ENCODE results near the gene PTPRM. TPM values are rescaled to one million over a fixed set of nuclear protein-coding genes. Genes with fewer than 3 reads are reported as not detected.

PTPRM gene
- total RNA-seq, 1 experiment from 2014 or later: 14.5 TPM

DNA sequence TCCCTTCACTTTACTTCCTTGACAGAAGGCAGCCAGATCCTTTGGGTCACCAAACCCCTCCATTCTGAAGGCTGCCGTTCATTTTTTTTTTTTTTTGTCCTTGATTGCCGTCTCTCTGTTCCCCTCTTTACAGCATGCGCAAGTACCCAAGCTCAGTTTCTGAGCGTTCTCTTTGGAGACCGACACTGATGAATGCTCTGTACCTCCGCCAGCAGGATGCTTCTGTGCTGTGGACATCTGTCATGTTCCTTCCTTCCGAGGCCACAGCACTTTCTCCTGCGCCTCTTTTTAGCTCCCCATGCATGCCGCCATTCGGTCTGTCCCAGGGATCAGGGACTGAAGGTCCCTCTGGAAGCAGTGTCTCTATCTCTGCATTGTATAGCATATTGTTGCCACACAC, 763.5 kb downstream of the PTPRM start:
- intact Hi-C loops (cut with micrococcal nuclease): no loop called here
- CTCF ChIA-PET: no interaction called here
- Histone ChIP-seq H3K4me1 (ENCODE audit: control insufficient read depth in 1 of 2, insufficient read depth in 2 of 2, low read length in 2 of 2) (no peaks in the 10 kb centered on the region; a peak in 1 of 4 replicates), H4K20me1 (ENCODE audit: insufficient read depth) (no peaks in the 10 kb centered on the region), H3K9me2 (ENCODE audit: insufficient read depth) (no peaks in the 10 kb centered on the region), H3K9me3 (ENCODE audit: control insufficient read depth in 1 of 2, insufficient read depth in 1 of 2, low read depth in 1 of 2, low read length in 2 of 2) (no peaks in the 10 kb centered on the region), H3K79me2 (ENCODE audit: insufficient read depth, low read length) (no peaks in the 10 kb centered on the region), H3K9ac (ENCODE audit: low read length) (no peak overlapping the region), H3K36me3 (ENCODE audit: control insufficient read depth in 1 of 2, insufficient read depth in 2 of 2, low read length in 2 of 2) (no peaks in the 10 kb centered on the region; a peak in 1 of 4 replicates), H3K4me2 (ENCODE audit: low read length) (no peak overlapping the region), H3K27ac (ENCODE audit: low read depth, low read length) (no peak overlapping the region), H2AFZ (ENCODE audit: low read depth, low read length, poor library complexity, severe bottlenecking) (no peak overlapping the region), H3K4me3 (replicated peaks in 1 of 2; ENCODE audit: low read depth in 1 of 2, low read length in 2 of 2) (no peak overlapping the region), H3K27me3 (ENCODE audit: insufficient read depth, low read length) (no peaks in the 10 kb centered on the region; the same call in 1 of the 2 replicates)
- POLR2A ChIA-PET: no interaction called here
- ATAC-seq (no peak), DNase-seq (ENCODE audit: low read depth, low spot score) (no peak)
- BruUV-seq (replicated peaks): no TSS peak
- RAD21 ChIA-PET (ENCODE audit: low non-redundant PET in 1 of 2, low total read pairs in 2 of 2, uncharacterized antibody in 2 of 2, unreplicated experiment in 2 of 2): no interaction called here
- TF ChIP-seq POLR2AphosphoS5 (IDR thresholded peaks at IDR 0.05; ENCODE audit: low read depth, low read length) (no peak), SIN3A (IDR thresholded peaks at IDR 0.05; ENCODE audit: low read depth) (no peak), CEBPB (IDR thresholded peaks at IDR 0.05; ENCODE audit: low read depth) (no peak), EZH2phosphoT487 (IDR thresholded peaks at IDR 0.05; ENCODE audit: borderline replicate concordance) (no peak), YY1 (IDR thresholded peaks at IDR 0.05; ENCODE audit: extremely low read depth, insufficient replicate concordance, low read depth, low read length) (no peak), FOSL1 (IDR thresholded peaks at IDR 0.05; ENCODE audit: low read depth) (no peak), RAD21 (IDR thresholded peaks at IDR 0.05; ENCODE audit: low read depth) (no peak), EGR1 (IDR thresholded peaks at IDR 0.05; ENCODE audit: low read depth) (no peak), ELF1 (IDR thresholded peaks at IDR 0.05; ENCODE audit: borderline replicate concordance, low read depth) (no peak), TCF7L2 (IDR thresholded peaks at IDR 0.05; ENCODE audit: borderline replicate concordance, extremely low read depth, insufficient read depth, insufficient read length) (no peak), ZNF274 (IDR thresholded peaks at IDR 0.05; ENCODE audit: low read depth, low read length) (no peak)
- TF ChIP-seq, protein P1, sequence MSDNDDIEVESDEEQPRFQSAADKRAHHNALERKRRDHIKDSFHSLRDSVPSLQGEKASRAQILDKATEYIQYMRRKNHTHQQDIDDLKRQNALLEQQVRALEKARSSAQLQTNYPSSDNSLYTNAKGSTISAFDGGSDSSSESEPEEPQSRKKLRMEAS (IDR thresholded peaks at IDR 0.05): no peak
- TF ChIP-seq, protein P2, sequence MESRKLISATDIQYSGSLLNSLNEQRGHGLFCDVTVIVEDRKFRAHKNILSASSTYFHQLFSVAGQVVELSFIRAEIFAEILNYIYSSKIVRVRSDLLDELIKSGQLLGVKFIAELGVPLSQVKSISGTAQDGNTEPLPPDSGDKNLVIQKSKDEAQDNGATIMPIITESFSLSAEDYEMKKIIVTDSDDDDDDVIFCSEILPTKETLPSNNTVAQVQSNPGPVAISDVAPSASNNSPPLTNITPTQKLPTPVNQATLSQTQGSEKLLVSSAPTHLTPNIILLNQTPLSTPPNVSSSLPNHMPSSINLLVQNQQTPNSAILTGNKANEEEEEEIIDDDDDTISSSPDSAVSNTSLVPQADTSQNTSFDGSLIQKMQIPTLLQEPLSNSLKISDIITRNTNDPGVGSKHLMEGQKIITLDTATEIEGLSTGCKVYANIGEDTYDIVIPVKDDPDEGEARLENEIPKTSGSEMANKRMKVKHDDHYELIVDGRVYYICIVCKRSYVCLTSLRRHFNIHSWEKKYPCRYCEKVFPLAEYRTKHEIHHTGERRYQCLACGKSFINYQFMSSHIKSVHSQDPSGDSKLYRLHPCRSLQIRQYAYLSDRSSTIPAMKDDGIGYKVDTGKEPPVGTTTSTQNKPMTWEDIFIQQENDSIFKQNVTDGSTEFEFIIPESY (IDR thresholded peaks at IDR 0.05; ENCODE audit: extremely low read depth, insufficient replicate concordance, low read length): no peak
- TF ChIP-seq, protein P3, sequence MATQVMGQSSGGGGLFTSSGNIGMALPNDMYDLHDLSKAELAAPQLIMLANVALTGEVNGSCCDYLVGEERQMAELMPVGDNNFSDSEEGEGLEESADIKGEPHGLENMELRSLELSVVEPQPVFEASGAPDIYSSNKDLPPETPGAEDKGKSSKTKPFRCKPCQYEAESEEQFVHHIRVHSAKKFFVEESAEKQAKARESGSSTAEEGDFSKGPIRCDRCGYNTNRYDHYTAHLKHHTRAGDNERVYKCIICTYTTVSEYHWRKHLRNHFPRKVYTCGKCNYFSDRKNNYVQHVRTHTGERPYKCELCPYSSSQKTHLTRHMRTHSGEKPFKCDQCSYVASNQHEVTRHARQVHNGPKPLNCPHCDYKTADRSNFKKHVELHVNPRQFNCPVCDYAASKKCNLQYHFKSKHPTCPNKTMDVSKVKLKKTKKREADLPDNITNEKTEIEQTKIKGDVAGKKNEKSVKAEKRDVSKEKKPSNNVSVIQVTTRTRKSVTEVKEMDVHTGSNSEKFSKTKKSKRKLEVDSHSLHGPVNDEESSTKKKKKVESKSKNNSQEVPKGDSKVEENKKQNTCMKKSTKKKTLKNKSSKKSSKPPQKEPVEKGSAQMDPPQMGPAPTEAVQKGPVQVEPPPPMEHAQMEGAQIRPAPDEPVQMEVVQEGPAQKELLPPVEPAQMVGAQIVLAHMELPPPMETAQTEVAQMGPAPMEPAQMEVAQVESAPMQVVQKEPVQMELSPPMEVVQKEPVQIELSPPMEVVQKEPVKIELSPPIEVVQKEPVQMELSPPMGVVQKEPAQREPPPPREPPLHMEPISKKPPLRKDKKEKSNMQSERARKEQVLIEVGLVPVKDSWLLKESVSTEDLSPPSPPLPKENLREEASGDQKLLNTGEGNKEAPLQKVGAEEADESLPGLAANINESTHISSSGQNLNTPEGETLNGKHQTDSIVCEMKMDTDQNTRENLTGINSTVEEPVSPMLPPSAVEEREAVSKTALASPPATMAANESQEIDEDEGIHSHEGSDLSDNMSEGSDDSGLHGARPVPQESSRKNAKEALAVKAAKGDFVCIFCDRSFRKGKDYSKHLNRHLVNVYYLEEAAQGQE (IDR thresholded peaks at IDR 0.05; ENCODE audit: low read depth): no peak

Data from HCT116 (cell line).